Fibroblast of peridontal ligament (primary cell): ENCODE measurements around the gene HGD.

Experiments used
- DNase-seq: peaks from one replicate; pipeline ENCODE4 v3.0.0-alpha.2; 2010; ENCODE audit errors: extremely low read depth

HGD gene

GRCh38 chr3:120587332-120587975 lies 94.6 kb downstream of the HGD start:
- DNase-seq, result no peak
